SKM-1 treated with dmso at 0.1 percent for 144 hours (cell line): ENCODE results near the gene GAS7.

Experiments
- DNase-seq: peaks from one replicate; lab custom pipeline; 2025; ENCODE audit not compliant: unreplicated experiment; lab: John Stamatoyannopoulos, UW

The GAS7 gene

DNA sequence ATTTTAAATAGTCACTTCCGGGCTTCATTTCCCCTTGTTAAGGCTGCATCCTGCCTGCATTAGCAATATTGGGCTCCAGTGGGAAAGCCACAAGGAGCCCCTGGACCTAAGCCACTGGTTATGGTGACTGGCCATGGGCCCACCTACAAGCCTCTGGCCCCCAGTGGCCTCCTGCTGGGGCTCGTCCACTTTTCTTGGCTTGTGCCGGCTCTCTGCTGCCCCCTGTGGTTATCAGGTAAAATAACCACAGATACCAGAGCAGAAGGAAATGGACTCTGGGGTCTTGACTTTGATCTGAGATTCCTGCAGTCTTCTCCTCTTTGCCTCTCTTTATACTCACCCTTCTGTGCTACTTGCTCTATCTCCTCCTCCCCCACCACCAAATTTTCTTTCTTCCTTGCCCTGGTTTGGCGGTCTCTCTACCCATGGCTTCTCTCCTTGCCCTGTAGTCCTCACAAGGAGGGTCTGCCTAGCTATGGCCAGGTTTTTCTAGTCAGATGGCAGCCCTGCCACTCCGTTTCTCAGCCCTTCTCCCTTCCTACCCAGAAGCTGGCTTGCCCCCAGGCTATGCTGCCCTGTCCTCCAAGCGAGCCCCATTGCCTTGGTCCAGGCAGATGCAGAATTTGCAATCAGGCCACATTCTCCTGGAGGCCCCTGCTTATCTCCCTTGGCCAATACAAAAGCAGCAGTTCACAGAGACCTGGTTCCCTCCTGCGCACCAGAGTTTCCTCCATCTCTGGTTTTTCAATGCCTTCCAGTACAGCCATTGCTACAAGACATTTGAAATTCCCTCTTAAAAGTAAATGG lies 210.4 kb downstream of the GAS7 start:
- no peak for DNase-seq

DNA sequence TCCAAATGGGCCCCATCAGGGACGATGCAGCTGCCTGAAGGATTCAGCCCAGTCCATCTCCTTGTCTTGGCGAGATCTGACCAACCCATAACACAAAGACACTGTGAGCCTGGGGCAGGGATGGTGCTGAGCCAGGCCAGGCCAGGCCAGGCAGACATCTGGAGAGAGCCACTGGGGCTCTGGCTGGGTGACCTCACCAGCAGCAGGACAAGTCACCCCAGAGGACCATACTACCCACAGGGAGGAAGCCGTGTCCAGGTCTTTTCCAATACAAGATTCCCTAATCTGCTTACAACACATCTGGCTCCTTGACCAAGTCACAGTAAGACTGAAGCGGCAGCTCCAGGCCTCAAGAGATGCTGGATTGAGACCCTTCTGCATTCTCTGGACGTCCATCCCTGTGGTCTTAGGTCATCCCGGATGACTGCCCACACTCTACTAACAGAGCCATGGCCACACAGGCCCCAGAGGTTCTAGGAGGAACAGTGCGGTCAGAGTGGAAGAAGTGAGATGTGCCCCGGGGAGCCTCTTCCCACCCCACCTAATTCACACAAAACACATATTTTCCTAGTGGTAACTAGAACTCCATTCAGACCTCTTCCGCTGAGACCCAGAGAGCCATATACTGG lies 211.5 kb downstream of the GAS7 start:
- DNase-seq, result no peak

DNA sequence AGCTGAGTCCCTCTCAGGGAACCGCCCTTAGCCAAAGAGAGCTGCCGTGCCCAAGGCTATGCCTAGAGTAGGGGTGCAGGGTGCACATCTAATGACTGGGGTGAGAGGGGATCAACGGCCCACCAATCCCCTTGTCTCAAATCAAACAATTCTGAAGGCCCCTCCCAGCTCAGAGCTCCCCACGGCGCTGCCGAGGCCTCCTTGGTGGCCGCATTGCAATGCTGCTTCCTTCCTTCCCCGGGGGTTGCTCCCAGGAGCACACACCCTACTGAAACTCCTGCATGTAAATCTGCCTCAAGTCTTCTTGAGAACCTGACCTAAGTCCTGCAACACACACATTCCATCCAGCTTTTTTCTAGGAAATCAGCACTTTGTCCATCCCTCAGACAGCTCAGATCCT lies 212.8 kb downstream of the GAS7 start:
- DNase-seq, result no peak

DNA sequence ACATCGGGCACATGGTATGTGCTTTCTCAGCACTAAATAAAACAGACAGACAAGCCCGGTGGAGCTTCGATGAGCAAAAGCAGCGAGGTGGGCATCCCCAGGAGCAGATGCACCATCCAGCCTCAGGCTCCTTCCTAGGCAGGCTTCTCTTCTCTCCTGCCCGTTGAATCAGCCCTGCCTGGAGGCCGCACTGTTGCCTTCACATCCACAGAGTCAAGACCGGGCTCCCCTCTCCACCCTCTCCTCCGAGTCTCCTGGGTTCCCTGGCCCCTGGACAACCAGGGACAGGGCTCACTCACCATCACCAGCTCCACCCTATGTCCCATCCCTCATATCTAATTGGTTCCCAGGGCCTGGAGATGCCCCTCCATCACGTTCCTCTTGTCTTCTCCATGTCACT lies 213.6 kb downstream of the GAS7 start:
- no peak for DNase-seq

DNA sequence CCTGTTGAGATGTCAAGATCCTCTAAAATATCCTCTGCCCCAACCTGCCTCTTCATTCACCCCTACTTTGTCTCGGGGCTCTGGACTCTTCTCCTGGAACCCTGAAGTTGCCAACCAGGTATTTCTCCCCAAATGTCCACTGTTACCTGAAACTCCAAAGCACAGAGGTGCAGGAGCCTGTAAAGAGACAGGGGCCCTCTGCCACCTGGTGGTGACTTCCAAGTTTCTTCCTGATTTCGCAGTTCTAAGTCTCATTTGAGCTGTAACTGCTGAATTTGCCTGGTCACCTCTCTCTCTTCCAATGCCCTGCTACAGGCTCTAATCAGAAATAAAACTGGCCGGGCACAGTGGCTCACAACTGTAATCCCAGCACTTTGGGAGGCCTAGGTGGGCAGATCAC lies 216.2 kb downstream of the GAS7 start:
- DNase-seq, result no peak

DNA sequence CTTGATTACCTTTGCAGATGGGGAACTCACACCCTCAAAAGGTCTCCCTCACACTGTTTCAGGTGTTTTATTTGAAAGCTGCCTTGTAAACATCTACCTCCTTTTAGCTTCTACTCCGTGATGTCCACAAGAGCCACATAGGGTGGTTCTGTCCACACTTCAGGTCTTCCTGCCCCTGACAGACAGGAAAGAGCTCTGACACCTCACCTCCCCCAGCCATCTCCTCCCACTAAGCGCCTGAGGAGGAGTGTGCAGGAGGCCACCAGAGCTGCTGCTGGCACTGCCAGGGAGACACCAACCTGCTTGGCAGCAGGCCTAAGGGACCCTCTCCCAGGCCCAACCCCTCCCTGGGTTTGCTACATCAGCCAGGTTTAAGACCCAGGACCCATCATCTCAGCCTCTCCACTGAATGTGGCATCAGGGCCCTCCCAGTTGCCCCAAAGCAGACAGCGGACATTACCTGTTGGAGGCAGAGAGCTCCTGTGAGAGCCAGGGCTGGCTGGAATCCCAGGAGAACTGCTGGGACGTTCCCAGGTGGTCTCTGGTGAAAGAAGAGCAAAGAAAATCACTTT lies 217.0 kb downstream of the GAS7 start:
- DNase-seq, result no peak

DNA sequence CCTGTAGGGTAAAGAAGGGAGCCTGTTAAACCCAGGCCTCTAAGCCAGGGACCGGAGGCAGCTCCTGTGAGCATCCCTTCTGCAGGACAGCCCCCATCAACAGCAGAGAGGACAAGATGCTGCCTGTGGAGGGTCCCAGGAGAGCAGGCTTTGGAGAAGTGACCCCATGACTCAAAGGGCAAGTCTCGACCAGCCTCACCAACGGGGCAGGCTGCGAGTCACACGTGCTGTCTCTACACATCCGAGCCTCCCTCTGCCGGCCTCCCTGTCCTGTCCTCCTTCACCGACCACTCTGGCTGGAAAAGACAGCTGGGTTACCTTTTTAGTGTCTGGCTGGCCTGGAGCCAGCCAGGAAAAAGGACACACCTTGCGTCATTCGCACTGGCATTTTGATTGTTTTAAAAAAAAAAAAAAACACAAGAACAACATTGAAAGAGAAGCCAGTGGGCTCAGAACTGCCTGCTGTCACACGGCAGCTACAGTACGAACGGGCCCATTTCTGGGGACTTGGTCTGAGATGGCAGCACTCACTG lies 218.9 kb downstream of the GAS7 start:
- no peak for DNase-seq

DNA sequence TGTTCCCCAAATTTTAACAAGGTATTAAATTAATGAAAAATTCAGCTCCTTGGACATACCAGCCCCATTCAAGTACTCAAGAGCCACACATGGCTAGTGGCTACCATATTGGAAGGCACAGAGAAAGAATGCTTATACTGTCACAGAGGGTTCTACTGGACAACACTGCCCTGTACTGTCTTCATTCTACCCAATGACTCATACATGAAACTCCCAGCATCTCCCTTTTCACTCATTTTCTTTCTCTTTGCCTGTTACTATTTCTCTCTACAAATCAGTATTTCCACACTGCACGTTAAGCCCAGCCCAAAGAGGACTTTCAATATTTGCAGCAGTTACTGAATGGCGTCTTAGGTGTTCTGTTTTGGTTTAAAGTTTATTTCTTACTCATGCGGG lies 221.2 kb downstream of the GAS7 start:
- no peak for DNase-seq

DNA sequence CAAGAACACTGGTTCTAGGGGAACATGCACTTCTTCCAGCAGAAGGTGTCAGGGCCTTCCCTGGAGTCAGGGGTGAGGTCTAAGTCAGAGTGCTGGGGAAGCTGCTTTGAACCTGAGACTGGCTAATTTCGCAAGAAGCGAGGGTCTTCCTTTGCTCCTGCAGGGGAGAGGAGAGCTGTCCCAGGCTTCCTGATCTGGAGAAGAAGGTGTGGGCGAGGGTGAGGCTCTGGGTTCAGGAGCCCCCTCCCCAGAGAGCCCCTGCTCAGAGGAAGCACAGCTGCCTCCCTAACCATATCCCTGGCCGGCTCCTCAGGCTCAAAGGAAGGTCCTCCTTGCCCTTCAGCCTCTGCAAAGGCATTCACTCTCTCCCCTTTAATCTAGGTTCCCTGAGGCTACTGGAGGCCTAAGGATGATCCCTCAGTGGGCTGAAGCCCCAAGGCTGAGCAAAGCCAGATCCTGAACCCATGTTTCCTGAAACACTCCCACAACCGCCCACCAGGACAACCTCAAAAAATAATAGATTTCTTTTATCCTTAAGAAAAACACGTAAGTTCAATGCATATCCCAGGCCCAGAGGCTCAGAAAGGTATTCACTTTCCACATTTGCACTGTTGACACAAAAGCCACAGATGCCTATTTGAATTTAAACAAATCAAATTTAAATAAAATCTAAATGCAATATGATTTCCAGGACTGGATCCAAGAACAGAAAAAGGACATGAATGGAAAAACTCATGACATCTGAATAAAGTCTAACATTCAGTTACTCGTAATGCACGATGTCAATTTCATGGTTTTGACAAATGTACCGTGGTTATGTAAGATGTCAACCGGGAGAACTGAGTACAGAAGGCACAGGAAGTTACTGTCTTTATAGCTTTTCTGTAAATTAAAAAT lies 221.9 kb downstream of the GAS7 start:
- no peak for DNase-seq

DNA sequence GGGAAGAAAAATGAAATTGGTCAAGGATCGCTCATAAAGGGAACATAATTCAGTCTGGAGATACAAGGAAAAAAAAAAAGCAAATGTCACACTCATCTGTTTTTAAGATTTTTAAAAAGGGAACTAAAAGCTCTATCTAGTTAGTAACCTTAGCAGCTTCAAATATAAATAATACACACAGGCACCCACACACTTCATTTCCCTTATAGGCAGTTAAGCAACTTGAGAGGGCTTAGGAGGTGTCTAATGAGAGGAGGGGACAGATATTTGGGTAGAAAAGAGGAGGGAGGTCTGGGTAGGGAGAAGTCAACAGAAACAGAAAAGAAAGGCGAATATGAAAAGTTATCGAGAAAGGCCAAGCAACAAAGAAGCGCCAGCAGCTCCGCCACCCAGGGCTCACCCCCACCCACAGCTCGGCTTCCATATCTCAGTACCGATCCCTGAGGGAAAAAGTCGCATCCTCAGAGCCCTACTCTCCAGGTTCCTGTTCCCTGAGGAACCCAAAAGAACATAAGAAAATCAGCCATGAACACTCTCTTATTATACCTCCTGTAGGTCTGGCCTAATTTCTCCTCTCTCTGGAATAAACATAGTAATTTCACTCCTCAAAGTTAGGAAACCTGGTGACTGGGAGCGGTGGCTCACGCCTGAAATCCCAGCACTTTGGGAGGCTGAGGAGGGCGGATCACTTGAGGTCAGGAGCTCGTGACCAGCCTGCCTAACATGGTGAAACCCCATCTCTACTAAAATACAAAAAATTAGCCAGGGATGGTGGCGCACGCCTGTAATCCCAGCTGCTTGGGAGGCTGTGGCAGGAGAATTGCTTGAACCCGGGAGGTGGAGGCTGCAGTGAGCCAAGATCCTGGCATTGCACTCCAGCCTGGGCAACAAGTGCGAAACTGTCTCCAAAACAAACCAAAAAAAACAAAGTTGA lies 223.7 kb downstream of the GAS7 start:
- DNase-seq, result no peak

DNA sequence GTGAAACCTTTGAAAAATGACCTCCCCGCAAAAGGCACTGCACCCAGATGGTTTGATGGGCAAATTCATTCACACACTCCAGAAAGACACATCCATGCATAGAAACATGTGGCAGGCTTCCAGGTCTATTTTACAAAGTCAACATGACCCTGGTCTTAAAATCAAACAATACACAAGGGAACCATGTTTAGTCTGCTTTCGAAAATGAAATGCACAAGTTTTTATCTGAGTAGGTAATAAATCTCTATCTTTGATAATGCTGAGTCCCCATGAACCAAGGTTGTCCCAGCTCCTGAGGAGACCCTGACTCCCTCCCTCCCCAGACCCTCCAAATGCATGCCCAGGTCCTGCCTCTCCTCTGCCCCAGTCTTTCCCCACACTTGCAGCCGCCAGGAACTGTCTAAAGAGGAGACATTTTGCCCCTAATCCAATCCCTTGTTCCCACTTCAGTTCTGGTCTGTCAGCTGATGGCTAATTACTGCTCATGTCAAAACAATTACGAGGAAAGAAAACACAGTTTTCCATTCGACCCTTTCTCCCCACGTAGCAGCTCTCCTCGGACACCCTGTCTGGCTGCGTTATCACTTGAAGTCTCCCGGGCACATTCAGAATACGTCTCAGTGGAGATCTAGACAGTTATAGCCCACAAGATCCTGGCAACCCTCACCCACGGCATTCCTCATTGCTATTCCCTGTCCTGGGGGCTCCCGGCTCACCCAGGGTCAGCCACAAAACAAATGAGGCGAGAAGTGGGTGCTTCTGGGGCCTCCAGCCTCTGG lies 224.5 kb downstream of the GAS7 start:
- no peak for DNase-seq

DNA sequence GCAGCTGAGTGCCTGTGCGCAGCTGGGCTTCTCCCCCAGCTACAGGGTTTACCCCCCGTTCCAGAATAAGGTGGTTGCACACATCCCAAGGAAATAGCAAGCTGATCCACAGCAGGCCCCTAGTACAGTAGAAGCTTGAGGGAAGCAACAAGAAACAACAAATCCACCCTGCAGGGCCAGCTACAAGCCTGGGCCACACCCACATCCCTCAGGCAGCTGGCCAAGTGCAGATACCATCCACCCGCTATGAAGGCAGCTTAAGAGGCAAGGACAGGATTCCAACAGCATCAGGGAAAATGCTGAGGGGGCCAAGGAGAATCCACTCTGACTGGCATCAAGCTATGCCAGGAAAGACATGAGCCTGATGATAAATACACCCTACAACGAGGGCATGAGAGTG lies 226.4 kb downstream of the GAS7 start:
- DNase-seq, result no peak

DNA sequence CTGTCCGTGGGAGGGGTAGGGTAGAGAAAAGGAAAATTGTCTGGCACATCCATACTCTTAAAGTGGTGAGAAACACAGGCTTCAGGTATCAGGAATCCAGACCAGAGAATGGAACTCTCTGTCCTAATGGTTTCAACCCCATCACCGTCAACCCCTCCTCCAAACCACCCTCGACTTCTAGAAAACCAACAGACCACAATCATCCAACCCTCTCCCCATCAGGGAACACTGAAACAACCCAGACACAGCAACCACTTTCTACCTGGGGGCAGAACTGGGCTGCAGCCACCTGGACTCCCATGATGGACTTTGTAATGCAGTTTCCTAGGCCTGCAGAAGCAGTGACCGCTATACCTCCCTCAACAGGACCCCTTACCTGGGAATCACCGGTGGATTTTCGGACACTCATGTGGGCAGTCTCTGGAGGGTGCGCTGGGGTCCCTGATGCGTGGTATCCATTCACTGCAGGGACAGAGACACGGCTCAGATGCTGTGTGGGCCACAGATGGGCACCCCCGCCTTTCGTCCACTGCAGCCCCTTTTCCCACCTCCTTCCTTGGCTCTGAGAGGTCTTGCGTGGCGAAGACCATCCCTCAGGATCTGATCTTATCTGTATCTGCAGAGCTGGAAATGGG lies 229.0 kb downstream of the GAS7 start:
- no peak for DNase-seq

DNA sequence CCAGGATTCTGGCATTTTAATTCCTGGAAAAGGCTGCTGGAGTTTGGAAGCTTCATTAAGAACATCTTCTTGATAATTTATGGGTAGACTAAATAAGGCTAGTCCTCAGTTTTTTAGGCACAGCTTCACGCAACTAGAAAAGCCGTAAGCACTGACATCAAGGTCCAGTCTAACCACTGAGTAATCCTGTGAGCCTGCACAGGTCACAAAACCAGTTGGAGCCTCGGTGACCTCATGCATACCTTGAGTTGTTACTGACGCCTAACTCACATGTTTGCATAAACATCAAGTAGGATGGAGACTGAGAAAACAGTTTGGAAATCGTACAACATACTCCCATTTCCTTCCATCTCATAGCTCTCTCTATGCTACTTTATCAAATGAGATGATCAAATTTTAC lies 229.5 kb downstream of the GAS7 start:
- no peak for DNase-seq

DNA sequence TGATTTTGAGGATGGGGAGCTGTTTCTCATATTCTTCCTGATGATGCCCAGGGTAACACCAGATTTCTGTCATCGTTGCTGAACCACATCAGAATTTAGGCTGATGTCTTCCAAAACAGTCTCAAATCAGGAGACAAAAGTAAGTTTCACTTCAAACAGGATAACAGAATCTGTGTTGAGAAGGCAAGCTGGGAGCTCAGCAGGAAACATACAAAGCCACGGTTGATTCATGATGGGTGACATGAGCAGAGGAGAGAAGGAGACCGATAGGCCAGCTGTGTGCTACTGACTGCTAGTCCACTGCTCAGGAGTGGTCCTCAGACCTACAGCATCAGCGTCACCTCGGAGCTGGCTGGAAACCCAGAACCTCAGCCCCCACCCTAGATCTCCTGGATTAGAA lies 230.4 kb downstream of the GAS7 start:
- DNase-seq, result no peak

DNA sequence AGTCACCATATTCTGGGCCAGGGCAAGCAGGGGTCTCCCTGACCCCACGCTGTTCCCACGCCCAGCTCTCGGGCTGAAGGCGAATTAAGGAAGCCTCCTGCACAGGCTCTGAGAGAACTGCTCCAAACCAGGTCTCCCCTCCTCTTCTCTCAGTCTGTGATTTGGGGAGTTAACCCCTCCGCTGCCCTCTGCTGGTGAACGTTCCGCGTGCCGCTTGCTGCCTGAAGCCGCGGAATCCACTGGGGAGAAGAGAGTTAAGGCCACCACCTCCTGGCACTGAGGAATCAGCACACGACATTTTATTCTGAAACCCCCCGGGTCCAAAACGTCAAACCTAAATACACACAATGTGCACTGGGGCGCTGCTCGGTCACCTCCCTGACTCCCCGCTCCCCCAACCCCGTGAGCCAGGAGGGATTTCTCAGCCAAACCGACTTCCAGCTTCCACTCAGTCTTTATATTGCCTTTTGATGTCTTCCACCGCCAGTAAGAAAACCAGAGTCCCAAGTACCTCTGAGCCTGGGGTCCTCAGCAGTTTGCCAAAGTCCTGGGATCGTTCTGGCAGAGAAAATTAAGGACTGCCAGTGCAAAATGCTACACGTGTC lies 238.9 kb downstream of the GAS7 start:
- no peak for DNase-seq

DNA sequence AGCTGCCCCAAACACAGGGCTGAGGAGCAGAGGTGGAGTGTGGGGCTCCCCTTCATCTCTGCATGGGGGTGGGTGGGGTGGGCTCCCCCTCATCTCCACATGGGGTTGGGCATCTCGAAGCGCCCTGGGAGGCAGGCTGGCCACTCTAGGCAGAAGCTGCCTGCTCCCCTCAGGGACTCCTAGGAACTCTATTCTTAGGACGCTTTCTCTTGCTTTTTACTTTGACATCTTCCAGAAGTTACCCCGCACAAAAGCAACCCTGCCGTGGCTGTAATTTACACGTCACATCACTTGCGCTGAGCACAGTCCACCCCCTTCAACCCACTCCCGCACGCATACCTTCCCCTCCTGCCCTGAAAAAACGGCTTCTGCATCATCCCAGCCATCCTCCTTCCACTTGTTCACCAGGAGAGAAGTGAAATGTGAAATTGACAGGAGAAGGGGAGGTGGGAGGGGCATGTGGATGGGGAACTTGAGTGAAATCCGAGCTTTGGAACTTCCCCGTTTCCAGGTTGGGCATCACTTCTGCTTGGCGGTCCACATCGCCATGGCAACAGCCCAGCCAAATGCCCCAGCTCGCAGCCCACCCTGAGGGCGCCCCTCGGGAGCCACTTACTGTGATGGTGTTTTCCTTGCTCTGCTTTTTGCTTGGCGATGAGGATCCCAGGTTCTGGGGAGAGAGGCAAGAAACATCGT lies 239.7 kb downstream of the GAS7 start:
- DNase-seq, result no peak

DNA sequence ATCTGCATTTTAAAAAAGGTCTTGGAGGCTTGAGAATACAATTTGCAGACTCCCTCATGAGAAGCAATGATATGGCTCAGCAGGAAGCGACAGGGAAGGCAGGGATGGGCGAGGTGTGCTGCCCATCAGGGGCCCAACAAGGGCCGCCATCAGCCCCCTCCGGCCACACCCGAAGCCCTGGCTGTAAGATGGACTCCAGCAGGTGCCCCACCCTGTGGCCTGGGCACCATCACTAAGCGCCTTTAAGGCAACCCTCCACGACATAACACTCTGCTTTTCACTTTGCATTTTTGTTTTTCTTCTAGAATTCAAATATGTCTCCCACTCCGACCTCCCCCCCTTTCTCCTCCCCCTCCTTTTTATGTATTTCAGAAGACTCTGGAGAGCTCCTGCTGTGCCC lies 241.2 kb downstream of the GAS7 start:
- no peak for DNase-seq
